ENCODE measurements around the gene NCAM2.

DNA sequence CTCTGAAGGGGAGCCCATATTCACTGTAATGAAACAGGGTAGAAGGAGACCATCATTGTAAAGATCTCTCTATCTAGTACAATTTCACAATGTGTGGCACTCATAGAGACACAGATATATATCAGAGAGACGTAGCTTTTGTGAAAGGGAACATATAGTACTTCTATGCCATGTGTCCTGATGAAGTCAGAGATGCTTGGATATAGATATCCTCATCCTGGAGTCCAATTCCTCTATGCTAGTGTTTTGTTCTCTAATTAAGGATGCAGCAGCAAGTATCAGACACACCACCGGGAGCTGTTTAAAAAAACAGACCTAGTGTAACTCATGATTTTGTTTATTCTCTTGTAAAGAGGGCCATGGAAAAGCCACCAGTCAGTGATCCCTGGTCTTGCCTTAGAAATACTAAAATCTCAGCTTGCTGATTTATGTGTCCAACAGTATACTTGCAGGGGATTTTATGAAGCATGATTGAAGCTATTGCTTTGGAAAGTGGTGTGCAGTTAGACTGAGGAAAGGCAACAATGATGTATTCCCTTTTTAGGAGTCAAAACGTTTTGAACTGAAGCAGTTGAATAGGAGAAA is 2.5 kb downstream of the NCAM2 start:
- TF ChIP-seq, protein P1, sequence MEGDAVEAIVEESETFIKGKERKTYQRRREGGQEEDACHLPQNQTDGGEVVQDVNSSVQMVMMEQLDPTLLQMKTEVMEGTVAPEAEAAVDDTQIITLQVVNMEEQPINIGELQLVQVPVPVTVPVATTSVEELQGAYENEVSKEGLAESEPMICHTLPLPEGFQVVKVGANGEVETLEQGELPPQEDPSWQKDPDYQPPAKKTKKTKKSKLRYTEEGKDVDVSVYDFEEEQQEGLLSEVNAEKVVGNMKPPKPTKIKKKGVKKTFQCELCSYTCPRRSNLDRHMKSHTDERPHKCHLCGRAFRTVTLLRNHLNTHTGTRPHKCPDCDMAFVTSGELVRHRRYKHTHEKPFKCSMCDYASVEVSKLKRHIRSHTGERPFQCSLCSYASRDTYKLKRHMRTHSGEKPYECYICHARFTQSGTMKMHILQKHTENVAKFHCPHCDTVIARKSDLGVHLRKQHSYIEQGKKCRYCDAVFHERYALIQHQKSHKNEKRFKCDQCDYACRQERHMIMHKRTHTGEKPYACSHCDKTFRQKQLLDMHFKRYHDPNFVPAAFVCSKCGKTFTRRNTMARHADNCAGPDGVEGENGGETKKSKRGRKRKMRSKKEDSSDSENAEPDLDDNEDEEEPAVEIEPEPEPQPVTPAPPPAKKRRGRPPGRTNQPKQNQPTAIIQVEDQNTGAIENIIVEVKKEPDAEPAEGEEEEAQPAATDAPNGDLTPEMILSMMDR (IDR thresholded peaks at IDR 0.05) = no peak
- TF ChIP-seq POLR2A (IDR thresholded peaks at IDR 0.05) = no peak

All from heart left ventricle (tissue), 13 donors.